Left lung (tissue), 10 donors: ENCODE measurements around the gene CEL. TPM values are rescaled to one million over a fixed set of nuclear protein-coding genes. Genes with fewer than 3 reads are reported as not detected.

Experiments
- ATAC-seq: fragments of 200-7000 bp; cut with Tn5 transposase; one replicate; pipeline ENCODE4 v1.9.1; 2020; ENCODE audit warnings: moderate library complexity
- DNase-seq, 4 donors: peaks; one replicate each; pipeline ENCODE4 v3.0.0-alpha.2; 2013 to 2020
- H3K27ac ChIP-seq, 2 donors: fragments of 200-600 bp; sonication (generic) in 1 of 2; one replicate each; pipeline versions ENCODE4 v1.5.0 to v1.8.0; 2020 to 2021
- H3K27me3 ChIP-seq, 2 donors: fragments of 200-600 bp; sonication (generic) in 1 of 2; one replicate each; pipeline versions ENCODE4 v1.5.0 to v1.8.0; 2020 to 2021
- H3K36me3 ChIP-seq, 2 donors: fragments of 200-600 bp; sonication (generic) in 1 of 2; one replicate each; pipeline versions ENCODE4 v1.5.0 to v1.8.0; 2020 to 2021
- H3K4me1 ChIP-seq, 2 donors: fragments of 200-600 bp; one replicate each; pipeline ENCODE4 v1.8.0; 2021
- H3K4me3 ChIP-seq, 2 donors: fragments of 200-600 bp; sonication (generic) in 1 of 2; one replicate each; pipeline versions ENCODE4 v1.5.0 to v1.8.0; 2020 to 2021; ENCODE audit warnings: mild to moderate bottlenecking in 1 of 2
- H3K9me3 ChIP-seq, 2 donors: fragments of 200-600 bp; sonication (generic) in 1 of 2; one replicate each; pipeline versions ENCODE4 v1.5.0 to v1.8.0; 2020 to 2021
- CTCF ChIP-seq, 2 donors: fragments of 200-600 bp; sonication (generic) in 1 of 2; IDR thresholded peaks; one replicate each; pipeline versions ENCODE4 v1.5.0 to v1.8.0; 2021; ENCODE audit warnings: antibody characterized with exemption in 2 of 2
- intact Hi-C, 2 donors: fragments of 100-400 bp; cut with DNase I; formaldehyde crosslinking; loops; one replicate each; pipeline versions ENCODE4 v1.11.2 to v1.14.2; 2022
- polyA plus RNA-seq, 6 donors: library from polyadenylated mRNA; unstranded; fragments of 120-200 nt; gene quantifications; one replicate each; pipeline ENCODE4 v1.2.1, GENCODE V29; 2013; ENCODE audit not compliant: insufficient read length in 6 of 6
- total RNA-seq, 2 donors: library from RNA; stranded (reverse); fragmentation: NEBNext Ultra II Directional; extraction: Animal tissue kit (Norgen Biotek cat#: 25700); gene quantifications; one replicate each; pipeline ENCODE4 v1.2.1, GENCODE V29; 2021
- donor health status: DM: no; HTN: yes; CAD: no.
- donor health status: DM: no; HTN: no; CAD: no.

The CEL gene
- total and polyA plus RNA-seq, 8 donors: 0.47 to 2.6 (median 2.0) TPM

GRCh38 chr9:133073086-133074014 is 11.6 kb downstream of the CEL start:
- DNase-seq: peak in 1 of 4 donors; percentile 57
- intact Hi-C loops: no loop called here
- ATAC-seq: no peak
- H3K4me3 ChIP-seq: no peak overlapping the region
- H3K27ac ChIP-seq: no peak overlapping the region
- H3K27me3 ChIP-seq: no peaks in the 10 kb centered on the region
- no peaks in the 10 kb centered on the region for H3K36me3 ChIP-seq
- no peaks in the 10 kb centered on the region for H3K4me1 ChIP-seq
- no peak for TF ChIP-seq CTCF (IDR thresholded peaks at IDR 0.05)
- no peaks in the 10 kb centered on the region for H3K9me3 ChIP-seq

GRCh38 chr9:133074111-133074651 is 12.4 kb downstream of the CEL start:
- no peak overlapping the region for H3K4me3 ChIP-seq
- H3K4me1 ChIP-seq: no peaks in the 10 kb centered on the region
- H3K27ac ChIP-seq: no peak overlapping the region
- no peaks in the 10 kb centered on the region for H3K27me3 ChIP-seq
- ATAC-seq: no peak
- H3K36me3 ChIP-seq: no peaks in the 10 kb centered on the region
- DNase-seq: peak in 2 of 4 donors; percentile 7 to 34
- no peaks in the 10 kb centered on the region for H3K9me3 ChIP-seq
- intact Hi-C loops: no loop called here
- no peak for TF ChIP-seq CTCF (IDR thresholded peaks at IDR 0.05)

GRCh38 chr9:133075925-133076630 is 14.3 kb downstream of the CEL start:
- ATAC-seq (no peak), DNase-seq (no peak)
- TF ChIP-seq CTCF (IDR thresholded peaks at IDR 0.05): no peak
- Histone ChIP-seq H3K4me3 (no peak overlapping the region), H3K4me1 (no peaks in the 10 kb centered on the region), H3K9me3 (no peaks in the 10 kb centered on the region), H3K27me3 (no peaks in the 10 kb centered on the region), H3K27ac (no peak overlapping the region), H3K36me3 (no peaks in the 10 kb centered on the region)
- intact Hi-C loops: no loop called here

- no peak for TF ChIP-seq CTCF (IDR thresholded peaks at IDR 0.05)
- Histone ChIP-seq H3K36me3 (no peaks in the 10 kb centered on the region), H3K27me3 (no peaks in the 10 kb centered on the region), H3K27ac (no peak overlapping the region), H3K9me3 (no peaks in the 10 kb centered on the region), H3K4me3 (no peak overlapping the region), H3K4me1 (no peaks in the 10 kb centered on the region)
- intact Hi-C loops: no loop called here
- DNase-seq (no peak), ATAC-seq (no peak)
These were observed 14.9 kb downstream of the CEL start for GRCh38 chr9:133076691-133077090.

- no peak for TF ChIP-seq CTCF (IDR thresholded peaks at IDR 0.05)
- intact Hi-C loops: no loop called here
- Histone ChIP-seq H3K27ac (no peak overlapping the region), H3K9me3 (no peaks in the 10 kb centered on the region), H3K4me1 (no peaks in the 10 kb centered on the region), H3K4me3 (no peak overlapping the region), H3K36me3 (no peaks in the 10 kb centered on the region), H3K27me3 (peaks cover 0 to 4% of the 10 kb centered on the region in 2 donors)
- ATAC-seq (no peak), DNase-seq (peak in 1 of 4 donors; percentile 61)
These were observed 16.7 kb downstream of the CEL start for GRCh38 chr9:133078486-133078885.
